SIG-M5 treated with dmso at 0.1 percent for 504 hours (cell line): Measurements from ENCODE around the gene PRIM2.
"Not testable (repeated sequence)": the region's sequence is repeated elsewhere in the genome, so short reads cannot be mapped to it uniquely, and the experiment has no call there.

Experiments
- DNase-seq: peaks from one replicate; lab custom pipeline; 2025; ENCODE audit not compliant: unreplicated experiment; lab: John Stamatoyannopoulos, UW

PRIM2 gene

GRCh38 chr6:57308755-57309154, 8.7 kb upstream of the PRIM2 start:
- not testable (repeated sequence) for DNase-seq

- DNase-seq = not testable (repeated sequence)
These were observed 7.2 kb upstream of the PRIM2 start for GRCh38 chr6:57310095-57310816.

GRCh38 chr6:57310817-57311157, 6.6 kb upstream of the PRIM2 start:
- no peak for DNase-seq

GRCh38 chr6:57311300-57312003, 6.0 kb upstream of the PRIM2 start:
- DNase-seq = not testable (repeated sequence)

- DNase-seq = no peak
These were observed 5.5 kb upstream of the PRIM2 start for GRCh38 chr6:57312004-57312345.

GRCh38 chr6:57313009-57313408, 4.4 kb upstream of the PRIM2 start:
- no peak for DNase-seq

- DNase-seq = peak; percentile 7
These were observed 3.5 kb upstream of the PRIM2 start for GRCh38 chr6:57313711-57314471.

GRCh38 chr6:57315111-57315510, 2.3 kb upstream of the PRIM2 start:
- no peak for DNase-seq

GRCh38 chr6:57315851-57316250, 1.6 kb upstream of the PRIM2 start:
- DNase-seq = no peak

- peak; percentile 93 for DNase-seq
These were observed 810 bp upstream of the PRIM2 start for GRCh38 chr6:57316581-57317059.

- DNase-seq = peak; percentile 28
These were observed 7.1 kb downstream of the PRIM2 start for GRCh38 chr6:57324538-57324937.

GRCh38 chr6:57327311-57327710, 9.9 kb downstream of the PRIM2 start:
- no peak for DNase-seq

GRCh38 chr6:57328074-57328473, 10.6 kb downstream of the PRIM2 start:
- DNase-seq = no peak

- DNase-seq = no peak
These were observed 12.5 kb downstream of the PRIM2 start for GRCh38 chr6:57329933-57330332.

GRCh38 chr6:57342148-57342669, 24.8 kb downstream of the PRIM2 start:
- no peak for DNase-seq

GRCh38 chr6:57343342-57343741, 25.9 kb downstream of the PRIM2 start:
- not testable (repeated sequence) for DNase-seq

- peak; percentile 11 for DNase-seq
These were observed 29.3 kb downstream of the PRIM2 start for GRCh38 chr6:57346715-57347114.

- DNase-seq = not testable (repeated sequence)
These were observed 30.2 kb downstream of the PRIM2 start for GRCh38 chr6:57347597-57347996.

- DNase-seq = not testable (repeated sequence)
These were observed 33.0 kb downstream of the PRIM2 start for GRCh38 chr6:57350443-57350842.

GRCh38 chr6:57352596-57352995, 35.2 kb downstream of the PRIM2 start:
- not testable (repeated sequence) for DNase-seq

GRCh38 chr6:57358319-57358718, 40.9 kb downstream of the PRIM2 start:
- DNase-seq = not testable (repeated sequence)

- DNase-seq = not testable (repeated sequence)
These were observed 42.3 kb downstream of the PRIM2 start for GRCh38 chr6:57359766-57360165.
